ENCODE data around the gene ASXL2.

GRCh38 chr2:25699216-25699615 lies 179.1 kb downstream of the ASXL2 start:
- TF ChIP-seq CTCF (IDR thresholded peaks at IDR 0.05) = no peak
- TF ChIP-seq POLR2A (IDR thresholded peaks at IDR 0.05) = no peak

All from body of pancreas (tissue), 4 donors.